CD4-positive, alpha-beta T cell treated with Interleukin-6 at 100 ng/mL for 8 hours (primary cell): Measurements from ENCODE around the gene PLCD4.
A peak's percentile ranks its signal among the peaks of the same experiment; 100 is the strongest.

Experiments
- DNase-seq: peaks from one replicate; pipeline ENCODE4 v3.0.0-alpha.2; 2020; ENCODE audit warnings: mixed read lengths, low spot score

Gene PLCD4

GRCh38 chr2:218621007-218621406 is 13.3 kb downstream of the PLCD4 start:
- no peak for DNase-seq

GRCh38 chr2:218622606-218623365 is 15.1 kb downstream of the PLCD4 start:
- no peak for DNase-seq

GRCh38 chr2:218623366-218623705 is 15.6 kb downstream of the PLCD4 start:
- DNase-seq, result no peak

- no peak for DNase-seq
Measured at GRCh38 chr2:218626369-218626768, 18.7 kb downstream of the PLCD4 start.

DNA sequence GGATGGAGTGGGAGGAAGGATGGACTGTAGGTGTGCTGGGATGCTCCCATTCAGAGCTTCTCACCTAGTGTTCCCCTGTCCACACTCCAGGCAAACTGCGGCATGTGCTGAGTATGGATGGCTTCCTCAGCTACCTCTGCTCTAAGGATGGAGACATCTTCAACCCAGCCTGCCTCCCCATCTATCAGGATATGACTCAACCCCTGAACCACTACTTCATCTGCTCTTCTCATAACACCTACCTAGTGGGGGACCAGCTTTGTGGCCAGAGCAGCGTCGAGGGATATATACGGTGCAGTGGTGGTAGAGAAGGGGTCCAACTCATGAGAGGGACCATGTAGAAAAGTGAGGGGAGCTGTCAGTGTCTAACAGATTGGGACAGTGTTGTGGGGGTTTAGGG is 20.2 kb downstream of the PLCD4 start:
- DNase-seq, result no peak

DNA sequence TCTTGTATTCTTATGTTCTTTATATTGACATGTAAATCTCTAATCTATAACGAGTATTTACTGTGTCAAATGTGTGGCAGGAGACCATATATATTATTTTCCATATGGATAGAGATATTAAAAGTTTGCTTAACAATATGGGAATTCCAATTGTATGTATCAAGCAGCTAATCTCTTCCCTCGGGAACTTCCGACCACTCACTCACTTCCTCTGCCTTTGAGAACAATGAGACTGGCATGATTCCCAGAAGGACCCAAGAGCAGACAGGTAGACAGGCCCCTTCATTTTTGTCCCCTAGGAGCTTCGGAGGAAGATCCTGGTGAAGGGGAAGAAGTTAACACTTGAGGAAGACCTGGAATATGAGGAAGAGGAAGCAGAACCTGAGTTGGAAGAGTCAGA is 24.1 kb downstream of the PLCD4 start:
- DNase-seq, result no peak

GRCh38 chr2:218635719-218636118 is 28.0 kb downstream of the PLCD4 start:
- DNase-seq, result no peak

GRCh38 chr2:218638372-218638771 is 30.7 kb downstream of the PLCD4 start:
- no peak for DNase-seq

GRCh38 chr2:218642121-218642656 is 34.5 kb downstream of the PLCD4 start:
- DNase-seq, result no peak

DNA sequence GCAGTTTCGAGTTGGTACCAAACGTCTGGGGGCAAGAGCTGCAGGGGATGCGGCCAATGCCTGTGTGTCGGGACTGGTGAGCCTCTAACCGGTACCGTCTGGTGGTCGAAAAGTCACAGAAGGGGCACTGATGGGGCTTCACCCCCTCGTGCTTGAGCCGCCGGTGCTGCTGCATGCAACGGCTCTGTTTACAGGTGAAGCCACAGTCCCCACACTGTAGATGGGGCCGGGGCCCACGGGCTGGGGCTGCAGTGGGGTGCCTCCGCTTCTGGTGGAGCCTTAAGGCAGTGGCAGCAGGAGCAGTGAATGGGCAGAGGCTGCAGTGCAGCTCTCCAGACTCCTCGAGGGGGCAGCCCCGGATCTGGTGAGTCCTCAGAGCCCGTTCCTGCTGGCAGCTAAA is 35.1 kb downstream of the PLCD4 start:
- DNase-seq, result no peak

- no peak for DNase-seq
Measured at GRCh38 chr2:218643751-218644310, 36.1 kb downstream of the PLCD4 start.

DNA sequence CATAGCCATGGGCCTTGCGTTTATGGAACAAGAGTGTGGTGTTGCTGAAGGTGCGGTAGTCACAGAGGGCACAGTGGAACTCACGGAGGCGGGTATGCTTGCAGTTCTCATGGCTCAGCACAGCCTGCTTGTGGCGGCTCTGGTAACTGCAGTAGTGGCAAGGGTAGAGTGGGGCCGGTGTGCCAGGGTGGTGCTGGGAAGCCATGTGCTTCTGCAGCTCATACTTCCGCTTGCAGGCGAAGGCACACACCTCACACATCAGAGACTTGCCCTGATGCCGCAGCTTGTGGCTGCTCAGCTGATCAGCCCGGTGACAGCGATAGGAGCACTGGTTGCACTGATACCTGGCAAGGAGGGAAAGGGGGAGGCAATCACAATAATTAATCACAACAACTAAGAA is 37.0 kb downstream of the PLCD4 start:
- no peak for DNase-seq

DNA sequence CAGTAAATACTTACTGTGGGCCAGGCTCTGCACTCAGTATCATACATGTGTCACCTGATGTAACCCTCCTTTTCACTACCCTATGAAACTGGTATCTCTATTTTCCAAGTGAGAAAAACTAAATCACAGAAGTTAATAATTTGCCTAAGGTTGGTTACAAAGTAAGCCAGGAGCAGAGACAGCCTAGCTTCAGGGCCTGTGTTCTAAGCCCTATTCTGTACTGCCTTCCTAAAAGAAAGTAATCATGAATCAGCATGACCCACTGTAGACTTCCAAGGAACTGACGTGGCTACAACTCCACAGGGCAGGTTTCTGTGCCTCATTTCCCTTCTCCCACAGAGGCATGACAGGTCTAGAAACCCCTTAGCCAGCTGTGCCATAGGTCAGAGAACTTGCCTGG is 37.4 kb downstream of the PLCD4 start:
- DNase-seq, result no peak

GRCh38 chr2:218648088-218648786 is 40.5 kb downstream of the PLCD4 start:
- peak; percentile 53 for DNase-seq

DNA sequence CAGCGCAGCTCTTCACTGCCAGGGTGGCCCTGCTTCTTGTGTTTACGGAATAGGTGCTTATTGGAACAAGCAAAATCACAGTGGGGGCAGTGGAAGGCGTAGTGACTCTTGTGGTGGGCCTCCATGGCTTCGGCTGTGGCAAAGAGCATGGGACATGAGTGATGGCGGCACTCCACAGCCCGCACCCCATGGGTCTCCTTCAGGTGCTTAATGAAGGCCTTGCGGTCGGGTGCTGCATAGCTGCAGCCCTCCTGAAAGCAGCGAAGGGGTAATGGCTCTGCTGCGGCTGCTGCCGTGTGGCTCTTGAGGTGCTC is 41.0 kb downstream of the PLCD4 start:
- DNase-seq, result no peak

DNA sequence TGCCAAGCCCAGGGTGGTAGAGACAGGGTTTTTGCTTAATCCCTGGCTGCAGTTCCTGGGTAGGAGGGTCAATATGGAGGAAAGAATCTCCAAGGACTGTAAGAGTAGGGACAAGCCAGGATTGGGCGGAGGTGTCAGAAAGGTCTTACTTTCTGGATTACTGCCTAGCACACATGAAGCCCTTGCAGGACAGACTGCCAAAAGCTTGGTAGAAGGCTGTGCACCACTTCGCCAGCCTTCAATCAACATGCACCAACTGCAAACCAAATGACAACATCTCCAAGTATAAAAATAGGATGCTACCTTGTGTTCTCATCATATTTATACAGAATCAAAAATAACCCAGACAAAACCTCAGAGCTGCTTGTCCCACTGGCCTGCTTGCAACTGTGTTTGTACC is 48.1 kb downstream of the PLCD4 start:
- DNase-seq, result no peak

DNA sequence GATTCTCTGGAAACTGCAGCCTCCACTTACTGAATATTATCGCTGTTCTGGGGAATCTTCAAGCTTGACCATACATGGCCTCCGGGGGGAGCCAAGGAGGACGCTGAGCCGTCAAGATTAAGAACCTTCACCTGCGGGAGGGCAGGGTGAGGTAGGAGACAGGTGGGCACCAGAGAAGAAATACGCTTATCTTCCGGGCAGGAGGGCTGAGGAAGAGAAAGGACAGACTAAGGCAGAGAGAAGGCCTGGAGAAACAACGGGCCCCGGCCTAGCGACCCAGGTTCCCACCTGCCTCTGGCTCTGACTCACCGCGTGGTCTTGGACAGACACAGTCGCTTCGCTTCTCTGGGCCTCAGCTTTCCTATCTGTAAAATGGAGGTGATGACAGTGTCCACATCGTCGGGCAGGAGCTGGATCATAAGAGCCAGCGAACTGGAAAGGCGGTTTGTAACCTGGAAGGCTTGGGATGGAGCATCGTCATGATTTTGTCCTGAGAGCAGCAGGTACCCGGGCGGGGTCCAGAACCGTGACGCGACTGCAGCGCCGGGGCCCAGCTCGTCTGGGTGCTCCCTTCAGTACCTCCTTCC is 51.1 kb downstream of the PLCD4 start:
- peak; percentile 34 for DNase-seq

DNA sequence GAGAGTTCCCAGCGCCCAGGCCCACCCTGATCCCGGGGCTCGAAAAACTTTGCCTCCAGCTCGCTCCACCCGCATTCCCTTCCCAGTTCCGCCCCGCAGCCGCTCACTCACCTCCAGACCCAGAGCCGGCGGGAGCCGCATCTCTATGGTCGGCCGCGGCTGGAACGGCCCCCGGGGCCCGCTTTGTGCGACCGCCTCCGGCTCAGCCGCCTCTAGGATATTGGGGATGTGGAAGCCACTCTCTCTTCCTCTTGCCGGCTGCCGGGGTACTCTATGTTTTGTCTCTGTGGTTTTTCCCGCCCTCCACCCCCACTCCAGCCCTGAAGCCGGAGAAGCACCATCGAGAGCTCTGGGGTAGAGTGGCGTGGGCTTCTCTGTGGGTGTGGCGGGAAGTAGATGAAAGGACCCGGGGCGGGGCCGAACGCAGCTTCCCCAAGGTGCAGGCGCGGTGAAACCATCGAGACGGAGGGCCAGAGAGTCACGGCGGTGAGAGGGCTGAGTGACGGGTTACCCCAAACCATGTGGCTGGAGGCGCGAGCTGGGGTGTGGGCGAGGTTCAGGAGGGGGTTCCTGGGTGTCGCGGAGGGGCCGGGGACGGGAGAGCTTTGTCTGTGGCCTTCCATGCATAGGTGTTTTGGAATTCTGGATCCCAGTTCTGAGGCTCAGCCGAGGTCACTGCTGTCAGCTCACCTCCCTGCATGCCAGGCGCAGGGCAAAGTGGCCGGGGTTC is 51.7 kb downstream of the PLCD4 start, which contains the start of the genes BCS1L and ZNF142:
BCS1L (plus strand) TSS at position 426 of the 730 bp plus-strand sequence. CDS start 1,305 bp downstream, outside the sequence.
ZNF142 (minus strand) TSS at position 366 of the 730 bp plus-strand sequence. CDS start 3,194 bp downstream, outside the sequence.
- DNase-seq, result peak; percentile 93

GRCh38 chr2:218659988-218660358 is 52.3 kb downstream of the PLCD4 start:
- no peak for DNase-seq

DNA sequence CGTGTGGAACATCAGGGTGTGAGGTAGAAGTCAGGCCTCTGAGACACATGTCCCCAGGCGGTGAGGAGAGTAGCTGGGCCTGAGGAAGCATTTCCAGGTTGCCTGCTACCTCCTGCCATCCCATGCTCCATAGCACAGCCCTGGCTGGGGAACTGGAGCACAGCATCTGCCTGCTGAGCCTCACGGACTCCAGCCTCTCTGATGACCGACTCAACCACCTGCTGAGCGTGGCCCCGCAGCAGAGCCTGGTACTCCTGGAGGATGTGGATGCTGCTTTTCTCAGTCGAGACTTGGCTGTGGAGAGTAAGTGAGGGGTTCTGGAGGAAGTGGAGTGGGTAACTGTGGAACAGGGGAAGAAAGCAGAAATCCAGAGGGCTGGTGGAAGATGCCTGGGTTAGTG is 54.7 kb downstream of the PLCD4 start:
- no peak for DNase-seq

DNA sequence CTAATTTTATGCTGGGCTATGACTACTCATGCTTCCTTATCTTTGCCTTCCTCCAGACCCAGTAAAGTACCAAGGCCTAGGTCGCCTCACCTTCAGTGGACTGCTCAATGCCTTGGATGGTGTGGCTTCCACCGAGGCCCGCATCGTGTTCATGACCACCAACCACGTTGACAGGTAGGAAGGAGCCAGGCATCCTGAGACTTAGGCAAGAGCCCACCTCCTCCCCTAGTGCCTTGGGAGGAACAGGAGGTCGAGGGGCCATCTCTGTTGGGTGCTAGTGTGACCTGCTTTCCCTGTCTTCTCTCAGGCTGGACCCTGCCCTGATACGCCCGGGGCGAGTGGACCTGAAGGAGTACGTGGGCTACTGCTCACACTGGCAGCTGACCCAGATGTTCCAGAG is 55.1 kb downstream of the PLCD4 start:
- DNase-seq, result no peak

DNA sequence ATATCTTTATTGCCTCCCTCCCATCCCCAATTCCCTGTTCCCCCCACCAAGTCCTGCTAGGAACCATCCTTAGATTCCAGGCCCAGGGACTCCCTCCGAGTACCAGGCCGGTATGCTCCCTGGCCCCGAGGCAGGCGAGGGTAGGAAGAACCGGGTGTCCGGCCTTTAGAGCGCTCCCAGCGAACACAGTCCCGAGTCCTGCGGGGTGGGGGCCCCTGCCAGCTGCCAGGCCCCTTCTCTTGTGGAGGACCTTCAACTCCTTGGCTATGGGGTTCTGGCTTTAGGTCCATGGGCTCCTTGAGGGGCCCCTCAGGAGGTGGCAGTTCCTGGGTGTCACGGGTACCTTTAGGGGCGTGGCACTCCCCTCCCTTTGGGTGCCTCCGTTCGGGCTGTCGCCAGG is 56.2 kb downstream of the PLCD4 start:
- no peak for DNase-seq
